CD4-positive, CD25-positive, alpha-beta regulatory T cell (primary cell): ENCODE data around the gene PATJ. TPM values are rescaled to one million over a fixed set of nuclear protein-coding genes. Genes with fewer than 3 reads are reported as not detected.

Experiments used
- polyA plus RNA-seq, 4 donors: library from polyadenylated mRNA; unstranded; fragments of 300-500 nt; fragmentation: Illumina TruSeq; gene quantifications; one replicate each; pipeline ENCODE4 v1.2.3, GENCODE V29; 2021
- total RNA-seq: library from RNA; stranded (reverse); gene quantifications from one replicate; pipeline ENCODE4 v1.2.3, GENCODE V29; 2022

PATJ gene
- total and polyA plus RNA-seq, 5 donors from 2014 or later: 8.6 to 49.2 (median 15.9) TPM

Other genes with a start within 250 kb of the PATJ start
- gene TM2D1, start 17.3 kb upstream of the PATJ start, total RNA-seq: 26.9 TPM
- 10 to 100 TPM; 41.3 to 53.9 (median 50.6) TPM for gene TM2D1, start 17.3 kb upstream of the PATJ start, polyA plus RNA-seq